Esophagus muscularis mucosa (tissue), 4 donors: ENCODE data around the gene DACH2. TPM values are rescaled to one million over a fixed set of nuclear protein-coding genes. Genes with fewer than 3 reads are reported as not detected.

Source experiments
- DNase-seq: peaks from one replicate; pipeline ENCODE4 v3.0.0-alpha.2; 2017; ENCODE audit errors: extremely low spot score
- H3K27ac ChIP-seq, 4 donors: fragments of 200-600 bp; sonication (generic); replicated peaks in 1 of 4; 1 replicate in 3 of 4; 2 replicates in 1 of 4; pipeline ENCODE4 v1.5.1; 2016 to 2019; ENCODE audit warnings: mild to moderate bottlenecking in 1 of 4
- H3K27me3 ChIP-seq, 4 donors: fragments of 200-600 bp; sonication (generic); one replicate each; pipeline versions ENCODE4 v1.5.1 to v1.6.0; 2016 to 2019
- H3K36me3 ChIP-seq, 4 donors: fragments of 200-600 bp; sonication (generic); one replicate each; pipeline ENCODE4 v1.5.1; 2016 to 2019
- H3K4me1 ChIP-seq, 4 donors: fragments of 200-600 bp; sonication (generic); one replicate each; pipeline ENCODE4 v1.5.1; 2016 to 2019
- H3K4me3 ChIP-seq, 4 donors: fragments of 200-600 bp; sonication (generic); 1 replicate in 2 of 4; 2 replicates in 2 of 4; pipeline ENCODE4 v1.5.1; 2016 to 2019; ENCODE audit warnings: mild to moderate bottlenecking in 4 of 4, moderate library complexity in 1 of 4
- H3K9me3 ChIP-seq, 4 donors: fragments of 200-600 bp; sonication (generic); 1 replicate in 3 of 4; 2 replicates in 1 of 4; pipeline ENCODE4 v1.5.1; 2016 to 2019
- EP300 ChIP-seq: sonication (generic); formaldehyde crosslinking; IDR thresholded peaks from one replicate; pipeline ENCODE4 v1.6.1; 2017; ENCODE audit warnings: antibody characterized with exemption
- POLR2A ChIP-seq: fragments of 450-650 bp; IDR thresholded peaks from one replicate; pipeline ENCODE4 v1.6.1; 2017; ENCODE audit warnings: antibody characterized with exemption, moderate library complexity, mild to moderate bottlenecking, low read depth
- POLR2AphosphoS5 ChIP-seq, 2 donors: sonication (generic); formaldehyde crosslinking; IDR thresholded peaks; one replicate each; pipeline ENCODE4 v1.6.1; 2017; ENCODE audit warnings: antibody characterized with exemption in 2 of 2
- WGBS: methylation state at CpG from one replicate; pipeline ENCODE4 v1.1.5; 2018; 5-methylcytosine and 5-hydroxymethylcytosine counted together
- intact Hi-C: fragments of 100-400 bp; cut with DNase I; formaldehyde crosslinking; loops from one replicate; pipeline ENCODE4 v1.15.1; 2023
- total RNA-seq, 4 donors: library from RNA; depleted of rRNA; stranded (reverse); fragments of >200 nt; gene quantifications; one replicate each; pipeline versions ENCODE4 v1.1.0 to v1.2.1, GENCODE V29; 2016
- TF ChIP-seq, protein P1 (sequence below), 3 experiments: fragments of 200-600 bp in 2 of 3; fragments of 450-650 bp in 1 of 3; sonication (generic) in 2 of 3; IDR thresholded peaks; one replicate each; pipeline ENCODE4 v1.5.1; 2017 to 2019; ENCODE audit warnings: antibody characterized with exemption in 3 of 3, mild to moderate bottlenecking in 2 of 3, moderate library complexity in 1 of 3

The DACH2 gene
- total RNA-seq, 4 donors from 2014 or later: 0.39 TPM; not detected in 3

- no peaks in the 10 kb centered on the region for H3K36me3 ChIP-seq
- 75% methylated on average over 4 of the region's 4 CpGs for WGBS
- no peak overlapping the region for H3K27ac ChIP-seq
- TF ChIP-seq POLR2A (no peak), EP300 (no peak), POLR2AphosphoS5 (IDR thresholded peaks at IDR 0.05) (no peak)
- TF ChIP-seq, protein P1, sequence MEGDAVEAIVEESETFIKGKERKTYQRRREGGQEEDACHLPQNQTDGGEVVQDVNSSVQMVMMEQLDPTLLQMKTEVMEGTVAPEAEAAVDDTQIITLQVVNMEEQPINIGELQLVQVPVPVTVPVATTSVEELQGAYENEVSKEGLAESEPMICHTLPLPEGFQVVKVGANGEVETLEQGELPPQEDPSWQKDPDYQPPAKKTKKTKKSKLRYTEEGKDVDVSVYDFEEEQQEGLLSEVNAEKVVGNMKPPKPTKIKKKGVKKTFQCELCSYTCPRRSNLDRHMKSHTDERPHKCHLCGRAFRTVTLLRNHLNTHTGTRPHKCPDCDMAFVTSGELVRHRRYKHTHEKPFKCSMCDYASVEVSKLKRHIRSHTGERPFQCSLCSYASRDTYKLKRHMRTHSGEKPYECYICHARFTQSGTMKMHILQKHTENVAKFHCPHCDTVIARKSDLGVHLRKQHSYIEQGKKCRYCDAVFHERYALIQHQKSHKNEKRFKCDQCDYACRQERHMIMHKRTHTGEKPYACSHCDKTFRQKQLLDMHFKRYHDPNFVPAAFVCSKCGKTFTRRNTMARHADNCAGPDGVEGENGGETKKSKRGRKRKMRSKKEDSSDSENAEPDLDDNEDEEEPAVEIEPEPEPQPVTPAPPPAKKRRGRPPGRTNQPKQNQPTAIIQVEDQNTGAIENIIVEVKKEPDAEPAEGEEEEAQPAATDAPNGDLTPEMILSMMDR (IDR thresholded peaks at IDR 0.05): no peak
- intact Hi-C loops: no loop called here
- no peaks in the 10 kb centered on the region for H3K27me3 ChIP-seq
- no peak overlapping the region for H3K4me3 ChIP-seq
- H3K9me3 ChIP-seq: no peaks in the 10 kb centered on the region
- no peak for DNase-seq
- H3K4me1 ChIP-seq: no peaks in the 10 kb centered on the region
Observed at GRCh38 chrX:86579777-86580176, 431.5 kb downstream of the DACH2 start.

- Histone ChIP-seq H3K27me3 (no peaks in the 10 kb centered on the region), H3K36me3 (no peaks in the 10 kb centered on the region), H3K4me1 (no peaks in the 10 kb centered on the region), H3K4me3 (no peak overlapping the region), H3K27ac (no peak overlapping the region), H3K9me3 (no peaks in the 10 kb centered on the region)
- TF ChIP-seq, protein P1 (IDR thresholded peaks at IDR 0.05): no peak
- TF ChIP-seq POLR2AphosphoS5 (IDR thresholded peaks at IDR 0.05): no peak
- intact Hi-C loops: no loop called here
- DNase-seq: no peak
- 39% methylated on average over 2 of the region's 2 CpGs for WGBS
Observed at GRCh38 chrX:86604607-86605006, 456.4 kb downstream of the DACH2 start.

GRCh38 chrX:86696951-86697350 lies 548.7 kb downstream of the DACH2 start:
- intact Hi-C loops: no loop called here
- WGBS: 62% methylated on average over 1 of the region's 1 CpG
- TF ChIP-seq EP300 (no peak), POLR2A (no peak), POLR2AphosphoS5 (IDR thresholded peaks at IDR 0.05) (no peak)
- TF ChIP-seq, protein P1 (IDR thresholded peaks at IDR 0.05): no peak

GRCh38 chrX:86711531-86712180 lies 563.4 kb downstream of the DACH2 start:
- no peak overlapping the region for H3K4me3 ChIP-seq
- intact Hi-C loops: no loop called here
- no peaks in the 10 kb centered on the region for H3K36me3 ChIP-seq
- H3K4me1 ChIP-seq: no peaks in the 10 kb centered on the region
- TF ChIP-seq POLR2AphosphoS5 (IDR thresholded peaks at IDR 0.05) (no peak), POLR2A (no peak), EP300 (no peak)
- TF ChIP-seq, protein P1 (IDR thresholded peaks at IDR 0.05): no peak
- 75% methylated on average over 5 of the region's 5 CpGs for WGBS
- no peak overlapping the region for H3K27ac ChIP-seq
- DNase-seq: no peak
- no peaks in the 10 kb centered on the region for H3K27me3 ChIP-seq
- no peaks in the 10 kb centered on the region for H3K9me3 ChIP-seq

More at GRCh38 chrX:86696951-86697350, 548.7 kb downstream of the DACH2 start:
- Histone ChIP-seq H3K4me1 (no peaks in the 10 kb centered on the region), H3K9me3 (no peaks in the 10 kb centered on the region), H3K4me3 (no peak overlapping the region), H3K27ac (no peak overlapping the region), H3K36me3 (no peaks in the 10 kb centered on the region), H3K27me3 (no peaks in the 10 kb centered on the region)
- no peak for DNase-seq

DNA sequence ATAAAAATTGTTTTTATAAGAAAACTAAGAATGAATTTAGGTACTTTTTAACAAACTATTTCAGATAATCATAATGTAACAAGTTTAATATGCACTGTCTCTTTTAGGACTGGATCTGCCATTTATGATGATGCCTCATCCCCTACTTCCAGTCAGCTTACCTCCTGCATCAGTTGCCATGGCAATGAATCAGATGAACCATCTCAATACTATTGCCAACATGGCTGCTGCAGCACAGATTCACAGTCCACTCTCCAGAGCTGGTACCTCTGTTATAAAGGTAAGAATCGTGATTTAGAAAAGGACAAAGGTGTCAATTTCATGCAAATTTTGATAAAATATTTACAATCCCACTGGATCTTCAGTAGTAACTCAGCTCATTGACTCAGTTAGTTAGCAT lies 566.2 kb downstream of the DACH2 start:
- H3K36me3 ChIP-seq: no peaks in the 10 kb centered on the region
- no peak for DNase-seq
- intact Hi-C loops: no loop called here
- no peak overlapping the region for H3K4me3 ChIP-seq
- H3K9me3 ChIP-seq: no peaks in the 10 kb centered on the region
- H3K27ac ChIP-seq: no peak overlapping the region
- no peak for TF ChIP-seq POLR2AphosphoS5 (IDR thresholded peaks at IDR 0.05)
- TF ChIP-seq, protein P1 (IDR thresholded peaks at IDR 0.05): no peak
- no peak for TF ChIP-seq POLR2A
- no peak for TF ChIP-seq EP300
- 57% methylated on average over 1 of the region's 1 CpG for WGBS
- no peaks in the 10 kb centered on the region for H3K4me1 ChIP-seq
- no peaks in the 10 kb centered on the region for H3K27me3 ChIP-seq
